Inflammatory macrophage (primary cell): Measurements from ENCODE around the gene ONECUT2.

Experiments
- DNase-seq, 2 donors: peaks; one replicate each; pipeline ENCODE4 v3.0.0-alpha.2; 2020 to 2022

The ONECUT2 gene

DNA sequence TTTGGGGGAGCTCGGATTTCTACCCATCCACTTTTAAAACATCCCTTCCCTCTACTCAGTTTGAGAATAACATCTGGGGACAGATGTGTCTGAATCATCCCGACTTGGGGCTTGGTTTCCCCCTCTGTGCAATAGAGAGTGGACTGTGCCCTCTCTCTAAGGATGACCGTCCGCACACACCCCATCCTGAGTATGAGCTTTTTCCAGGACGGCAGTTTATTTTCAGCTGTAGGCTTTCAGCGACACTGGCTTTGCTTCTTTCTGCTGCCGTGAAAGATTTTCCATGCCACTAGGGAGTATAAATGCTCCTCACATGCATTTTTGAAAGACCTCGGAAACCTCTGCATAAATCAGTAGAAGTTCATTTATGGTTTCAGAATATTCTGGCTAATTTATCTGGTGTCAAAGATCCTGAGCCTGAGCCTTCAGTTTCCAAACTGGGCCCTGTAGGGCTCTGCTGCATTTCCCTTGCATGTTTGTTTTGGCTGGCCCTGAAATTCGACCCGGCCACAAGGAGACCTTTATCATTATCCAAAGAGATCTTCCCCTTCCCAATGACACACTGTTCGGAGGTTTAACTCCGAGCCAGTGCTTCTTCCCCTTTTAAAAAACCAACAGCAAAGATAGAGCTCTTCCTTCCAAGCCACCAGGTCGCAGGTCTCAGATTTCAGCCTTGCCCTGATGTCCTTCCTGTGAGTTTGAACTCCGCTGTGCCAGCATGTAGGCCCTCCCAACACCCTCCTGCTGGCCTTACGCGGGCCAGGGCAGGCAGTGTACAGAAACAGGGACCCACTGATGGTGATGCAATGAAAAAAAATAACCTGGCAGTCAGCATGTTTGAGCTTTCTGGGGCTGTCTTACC lies 98.1 kb downstream of the ONECUT2 start:
- DNase-seq: no peak

DNA sequence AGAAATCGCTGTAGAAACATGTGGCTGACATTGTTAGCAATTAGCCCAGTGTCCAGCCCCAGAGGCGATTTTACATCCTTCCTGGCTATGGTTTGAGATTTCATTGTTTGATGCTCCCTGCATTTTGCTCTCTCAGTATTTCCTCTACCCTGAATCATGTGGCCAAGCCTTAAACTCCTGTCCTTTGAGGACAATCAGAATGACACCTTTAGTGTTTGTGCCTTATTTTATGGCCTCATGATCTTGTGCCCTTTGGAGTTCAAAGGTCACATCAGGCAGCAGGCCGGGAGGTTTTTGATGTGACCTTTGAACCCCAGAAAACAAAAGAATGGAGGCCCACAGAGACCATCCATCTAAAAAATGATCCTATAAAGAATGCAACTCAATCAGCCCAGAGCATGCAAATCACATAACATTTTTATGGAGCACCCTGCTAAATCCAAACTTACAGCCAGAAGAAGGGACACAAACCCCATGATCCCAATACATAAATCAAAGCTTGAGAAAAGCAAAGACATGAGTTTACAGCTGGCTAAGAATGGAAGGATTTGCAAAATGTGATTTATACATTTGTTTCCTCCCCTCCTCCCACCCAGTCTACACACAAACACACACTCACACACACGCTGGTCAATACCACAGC lies 98.8 kb downstream of the ONECUT2 start:
- DNase-seq: no peak

DNA sequence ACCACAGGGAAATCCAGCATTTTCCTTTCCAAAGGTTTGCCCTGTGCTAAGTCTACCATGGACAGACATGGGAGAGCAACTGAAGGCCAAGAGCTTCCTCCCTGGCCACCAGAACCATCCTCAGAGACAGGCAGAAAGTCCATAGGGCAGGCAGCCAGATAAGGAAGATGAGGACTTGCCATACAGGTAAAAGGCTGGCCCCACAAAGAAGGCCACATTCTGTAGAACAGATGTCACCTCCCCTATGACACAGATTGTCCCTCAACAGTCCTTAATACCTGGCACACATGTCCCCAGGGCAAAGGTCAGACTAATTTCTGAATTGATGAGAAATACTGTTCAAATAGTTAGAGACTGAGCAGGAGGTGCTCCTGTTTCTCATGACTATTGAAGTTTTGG lies 99.3 kb downstream of the ONECUT2 start:
- DNase-seq: no peak

DNA sequence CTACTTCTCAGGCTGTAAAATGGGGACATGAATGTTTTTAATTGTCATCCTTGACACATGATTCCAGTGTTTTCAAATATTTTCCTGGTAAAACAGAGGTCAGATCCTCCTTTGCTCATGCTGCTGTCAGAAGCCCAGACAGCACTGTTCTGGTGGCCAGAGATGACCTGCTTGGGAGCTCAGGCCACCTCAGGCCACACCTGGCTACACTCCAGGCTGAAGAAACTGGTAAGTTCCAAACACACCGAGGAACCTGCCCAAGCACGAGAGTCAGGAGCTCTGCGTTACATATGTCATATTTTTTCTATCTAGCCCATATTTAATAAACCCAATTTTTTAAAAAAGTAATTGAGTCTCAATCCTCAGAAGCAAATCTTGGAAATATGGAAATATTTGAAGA lies 103.4 kb downstream of the ONECUT2 start:
- no peak for DNase-seq

GRCh38 chr18:57539702-57540101 lies 104.5 kb downstream of the ONECUT2 start:
- DNase-seq: no peak
